HL-60 (cell line): ENCODE results near the gene ZNF652.

Experiments used
- CTCF ChIP-seq: IDR thresholded peaks from one replicate; pipeline ENCODE4 v1.5.1; 2011; ENCODE audit warnings: low read length, control low read depth, inconsistent platforms; ENCODE audit not compliant: insufficient read depth
- GABPA ChIP-seq: IDR thresholded peaks from 2 replicates; pipeline ENCODE4 v1.6.1; 2012; ENCODE audit warnings: low read depth

- TF ChIP-seq CTCF = no peak
- no peak for TF ChIP-seq GABPA
Observed at GRCh38 chr17:49378311-49378710, 16.3 kb upstream of the ZNF652 start.
